Esophagus squamous epithelium (tissue), 5 donors: Measurements from ENCODE around the gene TRAK1. TPM values are rescaled to one million over a fixed set of nuclear protein-coding genes. Genes with fewer than 3 reads are reported as not detected.

Source experiments
- DNase-seq: peaks from one replicate; lab custom pipeline; 2025; lab: John Stamatoyannopoulos, UW
- H3K27ac ChIP-seq, 4 donors: fragments of 200-600 bp; sonication (generic); one replicate each; pipeline ENCODE4 v1.5.1; 2016 to 2019; ENCODE audit warnings: mild to moderate bottlenecking in 1 of 4
- H3K27me3 ChIP-seq, 4 donors: fragments of 200-600 bp; sonication (generic); 1 replicate in 3 of 4; 2 replicates in 1 of 4; pipeline versions ENCODE4 v1.5.1 to v1.6.0; 2017 to 2021; ENCODE audit warnings: antibody characterized with exemption in 1 of 4
- H3K36me3 ChIP-seq, 3 donors: fragments of 200-600 bp; sonication (generic); one replicate each; pipeline ENCODE4 v1.5.1; 2016 to 2019
- H3K4me1 ChIP-seq, 3 donors: fragments of 200-600 bp; sonication (generic); one replicate each; pipeline ENCODE4 v1.5.1; 2017 to 2019
- H3K4me3 ChIP-seq, 4 donors: fragments of 200-600 bp; sonication (generic); 1 replicate in 3 of 4; 2 replicates in 1 of 4; pipeline ENCODE4 v1.5.1; 2016 to 2019; ENCODE audit warnings: mild to moderate bottlenecking in 2 of 4, moderate library complexity in 1 of 4
- H3K9me3 ChIP-seq, 3 donors: fragments of 200-600 bp; sonication (generic); one replicate each; pipeline ENCODE4 v1.5.1; 2016 to 2019
- POLR2A ChIP-seq, 4 donors: fragments of 450-650 bp; IDR thresholded peaks; one replicate each; pipeline ENCODE4 v1.6.1; 2017; ENCODE audit warnings: antibody characterized with exemption in 4 of 4, mild to moderate bottlenecking in 4 of 4, moderate library complexity in 3 of 4
- WGBS, 2 donors: methylation state at CpG; one replicate each; pipeline ENCODE4 v1.1.5; 2018; 5-methylcytosine and 5-hydroxymethylcytosine counted together
- intact Hi-C: fragments of 100-400 bp; cut with DNase I; formaldehyde crosslinking; loops from one replicate; pipeline ENCODE4 v1.15.0; 2022
- total RNA-seq, 4 donors: library from RNA; depleted of rRNA; stranded (reverse); fragments of >200 nt; gene quantifications; one replicate each; pipeline ENCODE4 v1.1.0, GENCODE V29; 2016
- TF ChIP-seq, protein P1 (sequence below), 6 experiments: fragments of 450-650 bp in 4 of 6; fragments of 200-600 bp in 2 of 6; sonication (generic) in 2 of 6; IDR thresholded peaks; one replicate each; pipeline ENCODE4 v1.5.1; 2016 to 2019; ENCODE audit warnings: antibody characterized with exemption in 6 of 6, mild to moderate bottlenecking in 4 of 6, moderate library complexity in 4 of 6
- donor health status: DM: yes; HTN: yes; CAD: no.

TRAK1 gene
- total RNA-seq, 4 donors from 2014 or later = 31.8 to 40.6 (median 37.7) TPM

GRCh38 chr3:42055291-42055690 lies 35.9 kb upstream of the TRAK1 start:
- WGBS, 2 donors = 45 to 48% methylated on average over 2 to 3 of the region's 3 CpGs
- no peaks in the 10 kb centered on the region for H3K27me3 ChIP-seq
- no peak for DNase-seq
- no peaks in the 10 kb centered on the region for H3K9me3 ChIP-seq
- no peak overlapping the region for H3K4me3 ChIP-seq
- TF ChIP-seq, protein P1, sequence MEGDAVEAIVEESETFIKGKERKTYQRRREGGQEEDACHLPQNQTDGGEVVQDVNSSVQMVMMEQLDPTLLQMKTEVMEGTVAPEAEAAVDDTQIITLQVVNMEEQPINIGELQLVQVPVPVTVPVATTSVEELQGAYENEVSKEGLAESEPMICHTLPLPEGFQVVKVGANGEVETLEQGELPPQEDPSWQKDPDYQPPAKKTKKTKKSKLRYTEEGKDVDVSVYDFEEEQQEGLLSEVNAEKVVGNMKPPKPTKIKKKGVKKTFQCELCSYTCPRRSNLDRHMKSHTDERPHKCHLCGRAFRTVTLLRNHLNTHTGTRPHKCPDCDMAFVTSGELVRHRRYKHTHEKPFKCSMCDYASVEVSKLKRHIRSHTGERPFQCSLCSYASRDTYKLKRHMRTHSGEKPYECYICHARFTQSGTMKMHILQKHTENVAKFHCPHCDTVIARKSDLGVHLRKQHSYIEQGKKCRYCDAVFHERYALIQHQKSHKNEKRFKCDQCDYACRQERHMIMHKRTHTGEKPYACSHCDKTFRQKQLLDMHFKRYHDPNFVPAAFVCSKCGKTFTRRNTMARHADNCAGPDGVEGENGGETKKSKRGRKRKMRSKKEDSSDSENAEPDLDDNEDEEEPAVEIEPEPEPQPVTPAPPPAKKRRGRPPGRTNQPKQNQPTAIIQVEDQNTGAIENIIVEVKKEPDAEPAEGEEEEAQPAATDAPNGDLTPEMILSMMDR (IDR thresholded peaks at IDR 0.05) = no peak
- no peak for TF ChIP-seq POLR2A (IDR thresholded peaks at IDR 0.05)
- intact Hi-C loops = no loop called here
- no peaks in the 10 kb centered on the region for H3K36me3 ChIP-seq
- peaks cover 0 to 44% (median 34%) of the 10 kb centered on the region in 3 donors for H3K4me1 ChIP-seq
- peak overlapping the region in 2 of 4 donors; percentile 21 to 54 for H3K27ac ChIP-seq

DNA sequence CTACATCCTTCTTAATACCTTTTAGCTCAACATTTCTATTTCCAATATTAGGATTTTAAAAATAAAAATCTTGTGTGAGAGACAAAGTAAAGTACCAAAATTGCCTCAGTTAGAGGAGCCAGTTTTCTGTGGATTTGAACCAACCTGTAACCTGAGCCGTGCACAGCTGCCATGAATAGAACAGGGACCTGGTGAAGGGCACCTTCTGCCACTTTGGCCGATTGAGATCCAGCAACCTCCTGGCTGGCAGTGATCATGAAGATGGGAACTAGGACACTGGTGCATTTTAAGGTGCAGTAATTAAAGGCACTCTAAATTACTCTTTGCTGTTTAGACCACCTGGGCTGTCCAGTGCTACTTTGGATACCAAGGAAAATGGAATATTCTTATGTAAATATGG lies 34.3 kb upstream of the TRAK1 start:
- no peak overlapping the region for H3K4me3 ChIP-seq
- no peaks in the 10 kb centered on the region for H3K27me3 ChIP-seq
- no peak for DNase-seq
- WGBS, 2 donors = 91 to 100% methylated on average over 2 of the region's 2 CpGs
- TF ChIP-seq, protein P1 (IDR thresholded peaks at IDR 0.05) = no peak
- TF ChIP-seq POLR2A (IDR thresholded peaks at IDR 0.05) = no peak
- intact Hi-C loops = no loop called here
- peaks cover 5 to 49% (median 46%) of the 10 kb centered on the region in 3 donors for H3K4me1 ChIP-seq
- H3K36me3 ChIP-seq = no peaks in the 10 kb centered on the region
- no peak overlapping the region for H3K27ac ChIP-seq
- H3K9me3 ChIP-seq = no peaks in the 10 kb centered on the region

DNA sequence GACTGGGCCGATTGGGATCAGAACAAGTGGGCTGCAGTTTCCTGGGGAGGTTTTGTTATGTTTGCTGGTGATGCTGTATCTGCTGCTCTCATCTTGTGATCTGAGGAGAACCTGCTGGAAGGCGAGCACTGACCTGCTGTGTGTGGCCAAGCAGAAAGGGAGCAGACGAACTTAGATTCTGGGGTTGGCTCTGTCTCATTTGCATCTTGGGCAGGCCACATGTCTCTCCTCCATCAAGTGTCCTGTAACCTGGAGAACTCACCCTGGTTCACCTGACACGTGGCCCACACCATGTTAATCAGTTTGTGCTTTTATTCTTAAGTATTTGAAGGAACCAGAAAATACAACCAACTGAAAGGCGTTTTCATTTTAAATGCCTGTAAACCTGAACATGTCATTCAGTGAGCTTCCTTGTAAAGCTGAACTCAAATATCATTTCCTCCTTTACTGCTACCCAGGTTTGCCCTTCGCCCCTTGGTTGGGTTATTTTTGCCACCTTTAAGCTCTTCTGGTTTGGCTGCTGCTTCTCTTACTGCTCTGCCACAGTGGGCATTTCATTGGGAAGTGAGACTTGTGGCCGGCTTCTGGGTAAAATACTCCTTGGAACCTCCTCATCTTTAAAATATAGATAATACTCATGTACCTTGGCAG lies 33.5 kb upstream of the TRAK1 start:
- TF ChIP-seq, protein P1 (IDR thresholded peaks at IDR 0.05) = no peak
- Histone ChIP-seq H3K36me3 (no peaks in the 10 kb centered on the region), H3K27ac (peak overlapping the region in 1 of 4 donors; percentile 41), H3K4me1 (peaks cover 14 to 49% (median 47%) of the 10 kb centered on the region in 3 donors), H3K9me3 (no peaks in the 10 kb centered on the region), H3K27me3 (no peaks in the 10 kb centered on the region), H3K4me3 (no peak overlapping the region)
- WGBS, 2 donors = 71 to 75% methylated on average over 6 to 7 of the region's 7 CpGs
- no peak for DNase-seq
- intact Hi-C loops = no loop called here

- Histone ChIP-seq H3K9me3 (no peaks in the 10 kb centered on the region), H3K27ac (peak overlapping the region; percentile 63 to 94 (median 84)), H3K36me3 (no peaks in the 10 kb centered on the region), H3K4me3 (peak overlapping the region in 1 of 4 donors; percentile 44), H3K4me1 (peaks cover 21 to 38% (median 35%) of the 10 kb centered on the region in 3 donors), H3K27me3 (no peaks in the 10 kb centered on the region)
- WGBS, 2 donors = 21 to 43% methylated on average over 4 to 7 of the region's 7 CpGs
- intact Hi-C loops = no loop called here
- TF ChIP-seq POLR2A (IDR thresholded peaks at IDR 0.05) = no peak
- TF ChIP-seq, protein P1 (IDR thresholded peaks at IDR 0.05) = no peak
- no peak for DNase-seq
Measured at GRCh38 chr3:42061025-42061712, 30.0 kb upstream of the TRAK1 start.

GRCh38 chr3:42061713-42062380 lies 29.3 kb upstream of the TRAK1 start:
- no peaks in the 10 kb centered on the region for H3K9me3 ChIP-seq
- peak in 1 of 4 donors; percentile 33 for TF ChIP-seq POLR2A (IDR thresholded peaks at IDR 0.05)
- TF ChIP-seq, protein P1 (IDR thresholded peaks at IDR 0.05) = no peak
- H3K27me3 ChIP-seq = no peaks in the 10 kb centered on the region
- no peaks in the 10 kb centered on the region for H3K36me3 ChIP-seq
- H3K4me3 ChIP-seq = peak overlapping the region in 1 of 4 donors; percentile 44
- intact Hi-C loops = no loop called here
- peaks cover 24 to 45% (median 42%) of the 10 kb centered on the region in 3 donors for H3K4me1 ChIP-seq
- peak overlapping the region; percentile 63 to 94 (median 84) for H3K27ac ChIP-seq
- no peak for DNase-seq
- 20 to 25% methylated on average over 6 of the region's 6 CpGs for WGBS, 2 donors
